GM11168 (cell line): Measurements from ENCODE around the gene TC2N.
"Not testable (repeated sequence)": the region's sequence is repeated elsewhere in the genome, so short reads cannot be mapped to it uniquely, and the experiment has no call there.

Source experiments
- in situ Hi-C: fragments of 300-500 bp; cut with MboI; formaldehyde crosslinking; loops from one replicate; pipeline ENCODE4 v1.12.0; 2022; ENCODE audit warnings: low sequenced_read_pairs; ENCODE audit not compliant: unreplicated experiment

Gene TC2N

GRCh38 chr14:91871401-91871800, 4.1 kb upstream of the TC2N start:
- in situ Hi-C loops, result not testable (repeated sequence)

GRCh38 chr14:91870890-91871289, 3.6 kb upstream of the TC2N start:
- in situ Hi-C loops, result no loop called here

GRCh38 chr14:91870001-91870400, 2.7 kb upstream of the TC2N start:
- in situ Hi-C loops, result no loop called here

GRCh38 chr14:91869556-91869955, 2.2 kb upstream of the TC2N start:
- in situ Hi-C loops, result no loop called here

GRCh38 chr14:91866511-91867295, 633 bp downstream of the TC2N start:
- in situ Hi-C loops, result no loop called here

GRCh38 chr14:91866061-91866460, 1.3 kb downstream of the TC2N start:
- in situ Hi-C loops, result no loop called here

- in situ Hi-C loops, result no loop called here
Measured at GRCh38 chr14:91862417-91862816, 4.9 kb downstream of the TC2N start.

GRCh38 chr14:91861091-91861490, 6.2 kb downstream of the TC2N start:
- in situ Hi-C loops, result no loop called here

- in situ Hi-C loops, result no loop called here
Measured at GRCh38 chr14:91860238-91860637, 7.1 kb downstream of the TC2N start.

- in situ Hi-C loops, result no loop called here
Measured at GRCh38 chr14:91858536-91859275, 8.6 kb downstream of the TC2N start.

- in situ Hi-C loops, result no loop called here
Measured at GRCh38 chr14:91857614-91858013, 9.7 kb downstream of the TC2N start.

- in situ Hi-C loops, result no loop called here
Measured at GRCh38 chr14:91854327-91854934, 12.9 kb downstream of the TC2N start.

GRCh38 chr14:91851563-91851962, 15.8 kb downstream of the TC2N start:
- in situ Hi-C loops, result no loop called here

GRCh38 chr14:91848504-91849001, 18.8 kb downstream of the TC2N start:
- in situ Hi-C loops, result no loop called here

- in situ Hi-C loops, result no loop called here
Measured at GRCh38 chr14:91847693-91848092, 19.6 kb downstream of the TC2N start.

- in situ Hi-C loops, result no loop called here
Measured at GRCh38 chr14:91845652-91846051, 21.7 kb downstream of the TC2N start.

- in situ Hi-C loops, result not testable (repeated sequence)
Measured at GRCh38 chr14:91845056-91845455, 22.3 kb downstream of the TC2N start.

- in situ Hi-C loops, result no loop called here
Measured at GRCh38 chr14:91844029-91844428, 23.3 kb downstream of the TC2N start.

- in situ Hi-C loops, result no loop called here
Measured at GRCh38 chr14:91843437-91843836, 23.9 kb downstream of the TC2N start.

GRCh38 chr14:91841065-91841464, 26.3 kb downstream of the TC2N start:
- in situ Hi-C loops, result no loop called here

GRCh38 chr14:91839749-91840148, 27.6 kb downstream of the TC2N start:
- in situ Hi-C loops, result no loop called here
